CD4-positive, alpha-beta T cell treated with Interleukin-21 for 1 hour (primary cell): ENCODE data around the gene ACOT12.
"Not testable (repeated sequence)": the region's sequence is repeated elsewhere in the genome, so short reads cannot be mapped to it uniquely, and the experiment has no call there.

Source experiments
- DNase-seq: peaks from one replicate; pipeline ENCODE4 v3.0.0-alpha.2; 2020

Gene ACOT12

GRCh38 chr5:81336556-81336955 lies 57.4 kb downstream of the ACOT12 start:
- DNase-seq: no peak

GRCh38 chr5:81335946-81336345 lies 58.0 kb downstream of the ACOT12 start:
- no peak for DNase-seq

- no peak for DNase-seq
Observed at GRCh38 chr5:81334304-81335061, 59.5 kb downstream of the ACOT12 start.

GRCh38 chr5:81326554-81326953 lies 67.4 kb downstream of the ACOT12 start:
- no peak for DNase-seq

- DNase-seq: no peak
Observed at GRCh38 chr5:81317536-81317935, 76.4 kb downstream of the ACOT12 start.

GRCh38 chr5:81316571-81316970 lies 77.4 kb downstream of the ACOT12 start:
- no peak for DNase-seq

GRCh38 chr5:81315830-81316229 lies 78.1 kb downstream of the ACOT12 start:
- no peak for DNase-seq

GRCh38 chr5:81315336-81315735 lies 78.6 kb downstream of the ACOT12 start:
- DNase-seq: no peak

GRCh38 chr5:81314581-81314980 lies 79.4 kb downstream of the ACOT12 start:
- DNase-seq: no peak

GRCh38 chr5:81313686-81314085 lies 80.2 kb downstream of the ACOT12 start:
- no peak for DNase-seq

GRCh38 chr5:81313278-81313677 lies 80.7 kb downstream of the ACOT12 start:
- DNase-seq: no peak

- DNase-seq: no peak
Observed at GRCh38 chr5:81310402-81311063, 83.4 kb downstream of the ACOT12 start.

- DNase-seq: no peak
Observed at GRCh38 chr5:81308836-81309235, 85.1 kb downstream of the ACOT12 start.

GRCh38 chr5:81305785-81306184 lies 88.1 kb downstream of the ACOT12 start:
- no peak for DNase-seq

GRCh38 chr5:81303563-81303962 lies 90.4 kb downstream of the ACOT12 start:
- no peak for DNase-seq

GRCh38 chr5:81302596-81302995 lies 91.3 kb downstream of the ACOT12 start:
- DNase-seq: no peak

GRCh38 chr5:81301271-81302015 lies 92.5 kb downstream of the ACOT12 start, which contains the start of gene ZCCHC9:
ZCCHC9 (plus strand) TSS chr5:81301587; CDS start chr5:81304758, 3,171 bp downstream.
- peak; percentile 94 for DNase-seq

GRCh38 chr5:81300921-81301270 lies 93.0 kb downstream of the ACOT12 start:
- no peak for DNase-seq

GRCh38 chr5:81297531-81297930 lies 96.4 kb downstream of the ACOT12 start:
- DNase-seq: no peak

- DNase-seq: not testable (repeated sequence)
Observed at GRCh38 chr5:81294021-81294420, 99.9 kb downstream of the ACOT12 start.

- peak; percentile 9 for DNase-seq
Observed at GRCh38 chr5:81292130-81292529, 101.8 kb downstream of the ACOT12 start.

GRCh38 chr5:81290146-81290545 lies 103.8 kb downstream of the ACOT12 start:
- no peak for DNase-seq

- DNase-seq: no peak
Observed at GRCh38 chr5:81288021-81288433, 105.9 kb downstream of the ACOT12 start.
